Measurements from ENCODE around the gene PERCC1. TPM values are rescaled to one million over a fixed set of nuclear protein-coding genes. Genes with fewer than 3 reads are reported as not detected.
A peak's percentile ranks its signal among the peaks of the same experiment; 100 is the strongest.

PERCC1 gene
- total and polyA plus RNA-seq, 2 donors (not counting 1 experiment from before 2014, with no cell fraction given), result not detected

DNA sequence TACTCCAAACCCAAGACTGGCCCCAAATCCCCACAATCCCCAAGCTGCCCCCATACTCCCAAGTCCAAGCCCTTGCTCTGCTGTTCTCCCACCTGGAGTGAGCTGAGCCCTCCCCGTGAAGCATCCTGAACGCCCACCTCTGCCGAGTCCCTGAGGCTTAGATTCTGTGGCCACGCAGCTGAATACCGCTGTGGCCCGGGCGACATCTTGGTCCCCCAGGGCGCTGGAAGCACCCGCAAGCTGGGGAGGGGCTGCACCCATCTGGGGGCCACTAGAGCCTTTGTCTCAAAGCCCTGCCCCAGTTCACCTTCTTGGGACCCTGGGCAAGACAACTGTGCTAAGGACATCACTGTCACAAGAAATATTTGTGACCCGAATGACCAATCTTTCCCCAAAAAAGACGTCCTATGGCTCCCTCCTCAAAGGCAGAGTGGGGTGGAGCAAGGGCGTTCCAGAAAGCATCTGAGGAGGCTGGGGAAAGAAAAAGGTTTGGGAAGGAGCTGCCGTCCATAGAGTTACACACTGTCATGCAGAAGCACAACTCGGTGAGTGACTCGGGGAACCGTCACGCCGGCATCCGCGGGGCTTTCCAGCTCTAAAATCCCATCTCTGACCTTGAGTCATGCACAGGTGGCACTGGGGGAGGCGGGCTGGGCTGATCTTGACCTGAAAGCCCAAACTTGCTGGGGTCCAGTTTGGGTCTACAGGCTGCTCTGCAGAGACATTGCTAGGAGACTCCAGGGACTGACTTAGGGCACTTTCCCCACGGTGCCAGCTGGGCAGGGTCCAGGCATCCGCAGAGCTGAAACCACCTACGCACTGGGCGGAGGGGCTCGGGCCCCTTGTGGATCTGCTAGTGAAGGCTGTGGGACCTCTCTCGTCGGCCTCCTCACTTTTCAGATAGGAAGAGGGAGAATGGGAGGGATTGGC is 51.3 kb downstream of the PERCC1 start:
- no peak overlapping the region for H3K27ac ChIP-seq (ENCODE audit: insufficient read depth, low read length)
- H3K4me2 ChIP-seq (ENCODE audit: extremely low read depth, insufficient read depth, low read length), result no peak overlapping the region
- H3K4me1 ChIP-seq (ENCODE audit: control insufficient read depth, extremely low read depth, insufficient read depth, low read length), result no peaks in the 10 kb centered on the region
- no peak overlapping the region for H2AFZ ChIP-seq (ENCODE audit: low read length)
- H3K4me3 ChIP-seq (replicated peaks in 1 of 4; ENCODE audit: control extremely low read depth in 1 of 4, insufficient read depth in 1 of 4, low read depth in 3 of 4, low read length in 4 of 4), result no peak overlapping the region
- DNase-seq (ENCODE audit: low read depth in 2 of 2), result peak in 1 of 2 donors; percentile 64
- TF ChIP-seq, protein P1, sequence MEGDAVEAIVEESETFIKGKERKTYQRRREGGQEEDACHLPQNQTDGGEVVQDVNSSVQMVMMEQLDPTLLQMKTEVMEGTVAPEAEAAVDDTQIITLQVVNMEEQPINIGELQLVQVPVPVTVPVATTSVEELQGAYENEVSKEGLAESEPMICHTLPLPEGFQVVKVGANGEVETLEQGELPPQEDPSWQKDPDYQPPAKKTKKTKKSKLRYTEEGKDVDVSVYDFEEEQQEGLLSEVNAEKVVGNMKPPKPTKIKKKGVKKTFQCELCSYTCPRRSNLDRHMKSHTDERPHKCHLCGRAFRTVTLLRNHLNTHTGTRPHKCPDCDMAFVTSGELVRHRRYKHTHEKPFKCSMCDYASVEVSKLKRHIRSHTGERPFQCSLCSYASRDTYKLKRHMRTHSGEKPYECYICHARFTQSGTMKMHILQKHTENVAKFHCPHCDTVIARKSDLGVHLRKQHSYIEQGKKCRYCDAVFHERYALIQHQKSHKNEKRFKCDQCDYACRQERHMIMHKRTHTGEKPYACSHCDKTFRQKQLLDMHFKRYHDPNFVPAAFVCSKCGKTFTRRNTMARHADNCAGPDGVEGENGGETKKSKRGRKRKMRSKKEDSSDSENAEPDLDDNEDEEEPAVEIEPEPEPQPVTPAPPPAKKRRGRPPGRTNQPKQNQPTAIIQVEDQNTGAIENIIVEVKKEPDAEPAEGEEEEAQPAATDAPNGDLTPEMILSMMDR (conservative IDR thresholded peaks at IDR 0.05 in 1 of 2, IDR thresholded peaks at IDR 0.05 in 1 of 2; ENCODE audit: low read depth in 1 of 2, low read length in 2 of 2), result no peak
- TF ChIP-seq EZH2 (IDR thresholded peaks at IDR 0.05; ENCODE audit: low read length, missing control alignments), result no peak
- H3K27me3 ChIP-seq (ENCODE audit: control insufficient read depth, insufficient read depth, low read length), result peaks cover 2% of the 10 kb centered on the region
- H3K9me3 ChIP-seq (ENCODE audit: control insufficient read depth, insufficient read depth, low read depth, low read length), result no peaks in the 10 kb centered on the region
- no peak overlapping the region for H3K9ac ChIP-seq (ENCODE audit: insufficient read depth, low read length)
- H3K36me3 ChIP-seq (ENCODE audit: control insufficient read depth, insufficient read depth, low read length), result no peaks in the 10 kb centered on the region
- H4K20me1 ChIP-seq (ENCODE audit: control insufficient read depth, extremely low read depth, insufficient read depth, low read length), result no peaks in the 10 kb centered on the region
- no peaks in the 10 kb centered on the region for H3K79me2 ChIP-seq (ENCODE audit: control insufficient read depth, insufficient read depth, low read length)

Other genes starting within 250 kb of the PERCC1 start
- gene TPSG1, start 205.8 kb upstream of the PERCC1 start, total RNA-seq, result not detected in 2 replicates
- gene TPSG1, start 205.8 kb upstream of the PERCC1 start, polyA plus RNA-seq, result not detected in 2 replicates
- gene TPSB2, start 200.9 kb upstream of the PERCC1 start, total RNA-seq, result not detected in 2 replicates
- not detected in 2 replicates for gene TPSB2, start 200.9 kb upstream of the PERCC1 start, polyA plus RNA-seq
- gene TPSAB1, start 190.4 kb upstream of the PERCC1 start, total RNA-seq, result not detected in 2 replicates
- gene TPSAB1, start 190.4 kb upstream of the PERCC1 start, polyA plus RNA-seq, result not detected in 2 replicates
- gene TPSD1, start 175.0 kb upstream of the PERCC1 start, total RNA-seq, result not detected in 2 replicates
- gene TPSD1, start 175.0 kb upstream of the PERCC1 start, polyA plus RNA-seq, result not detected in 2 replicates
- 42.1 and 44.4 TPM in 2 replicates for gene UBE2I, start 121.4 kb upstream of the PERCC1 start, total RNA-seq
- gene UBE2I, start 121.4 kb upstream of the PERCC1 start, polyA plus RNA-seq, result 142 and 202 TPM in 2 replicates
- gene BAIAP3, start 97.4 kb upstream of the PERCC1 start, total RNA-seq, result 0.26 and 0.83 TPM in 2 replicates
- gene BAIAP3, start 97.4 kb upstream of the PERCC1 start, polyA plus RNA-seq, result 0.19 and 0.22 TPM in 2 replicates
- 74.7 and 77.6 TPM in 2 replicates for gene TSR3, start 79.2 kb upstream of the PERCC1 start, total RNA-seq
- 36.2 and 41.9 TPM in 2 replicates for gene TSR3, start 79.2 kb upstream of the PERCC1 start, polyA plus RNA-seq
- 38.8 and 40.8 TPM in 2 replicates for gene GNPTG, start 79.1 kb upstream of the PERCC1 start, total RNA-seq
- gene GNPTG, start 79.1 kb upstream of the PERCC1 start, polyA plus RNA-seq, result 43.2 and 44.6 TPM in 2 replicates
- 6.3 and 6.9 TPM in 2 replicates for gene UNKL, start 16.4 kb upstream of the PERCC1 start, total RNA-seq
- 3.6 and 4.3 TPM in 2 replicates for gene UNKL, start 16.4 kb upstream of the PERCC1 start, polyA plus RNA-seq
- 11.9 and 15.2 TPM in 2 replicates for gene UQCC4, start 10.3 kb upstream of the PERCC1 start, total RNA-seq
- gene UQCC4, start 10.3 kb upstream of the PERCC1 start, polyA plus RNA-seq, result 13.3 and 15.7 TPM in 2 replicates
- 0.50 and 0.51 TPM in 2 replicates for gene CCDC154, start 13.5 kb downstream of the PERCC1 start, total RNA-seq
- gene CCDC154, start 13.5 kb downstream of the PERCC1 start, polyA plus RNA-seq, result 0.02 and 0.08 TPM in 2 replicates
- 80.4 and 83.4 TPM in 2 replicates for gene CLCN7, start 44.0 kb downstream of the PERCC1 start, total RNA-seq
- gene CLCN7, start 44.0 kb downstream of the PERCC1 start, polyA plus RNA-seq, result 25.0 and 25.8 TPM in 2 replicates
- not detected in 2 replicates for gene PTX4, start 57.9 kb downstream of the PERCC1 start, total RNA-seq
- gene PTX4, start 57.9 kb downstream of the PERCC1 start, polyA plus RNA-seq, result 0.05 TPM in 1 of 2 replicates, not detected in the other
- gene TELO2, start 62.3 kb downstream of the PERCC1 start, total RNA-seq, result 8.2 and 10.9 TPM in 2 replicates
- gene TELO2, start 62.3 kb downstream of the PERCC1 start, polyA plus RNA-seq, result 6.3 and 9.4 TPM in 2 replicates
- 10.3 and 12.4 TPM in 2 replicates for gene TMEM204, start 102.6 kb downstream of the PERCC1 start, total RNA-seq
- 9.6 and 10.9 TPM in 2 replicates for gene TMEM204, start 102.6 kb downstream of the PERCC1 start, polyA plus RNA-seq
- 33.4 and 34.3 TPM in 2 replicates for gene IFT140, start 181.0 kb downstream of the PERCC1 start, total RNA-seq
- 5.3 and 6.2 TPM in 2 replicates for gene IFT140, start 181.0 kb downstream of the PERCC1 start, polyA plus RNA-seq
- 4.6 and 7.8 TPM in 2 replicates for gene CRAMP1, start 181.3 kb downstream of the PERCC1 start, total RNA-seq
- gene CRAMP1, start 181.3 kb downstream of the PERCC1 start, polyA plus RNA-seq, result 6.2 and 7.4 TPM in 2 replicates
- 15.5 and 22.9 TPM in 2 replicates for gene JPT2, start 247.2 kb downstream of the PERCC1 start, total RNA-seq
- 41.2 and 55.2 TPM in 2 replicates for gene JPT2, start 247.2 kb downstream of the PERCC1 start, polyA plus RNA-seq